Activated T-cell treated with anti-CD3 and anti-CD28 coated beads, Interleukin-2, amount 50 U/mL, for 48 hours (primary cell): Measurements from ENCODE around the gene KCNK5.

Experiments used
- DNase-seq, 2 experiments: peaks; one replicate each; pipeline ENCODE4 v3.0.0-alpha.2; 2020

Gene KCNK5

DNA sequence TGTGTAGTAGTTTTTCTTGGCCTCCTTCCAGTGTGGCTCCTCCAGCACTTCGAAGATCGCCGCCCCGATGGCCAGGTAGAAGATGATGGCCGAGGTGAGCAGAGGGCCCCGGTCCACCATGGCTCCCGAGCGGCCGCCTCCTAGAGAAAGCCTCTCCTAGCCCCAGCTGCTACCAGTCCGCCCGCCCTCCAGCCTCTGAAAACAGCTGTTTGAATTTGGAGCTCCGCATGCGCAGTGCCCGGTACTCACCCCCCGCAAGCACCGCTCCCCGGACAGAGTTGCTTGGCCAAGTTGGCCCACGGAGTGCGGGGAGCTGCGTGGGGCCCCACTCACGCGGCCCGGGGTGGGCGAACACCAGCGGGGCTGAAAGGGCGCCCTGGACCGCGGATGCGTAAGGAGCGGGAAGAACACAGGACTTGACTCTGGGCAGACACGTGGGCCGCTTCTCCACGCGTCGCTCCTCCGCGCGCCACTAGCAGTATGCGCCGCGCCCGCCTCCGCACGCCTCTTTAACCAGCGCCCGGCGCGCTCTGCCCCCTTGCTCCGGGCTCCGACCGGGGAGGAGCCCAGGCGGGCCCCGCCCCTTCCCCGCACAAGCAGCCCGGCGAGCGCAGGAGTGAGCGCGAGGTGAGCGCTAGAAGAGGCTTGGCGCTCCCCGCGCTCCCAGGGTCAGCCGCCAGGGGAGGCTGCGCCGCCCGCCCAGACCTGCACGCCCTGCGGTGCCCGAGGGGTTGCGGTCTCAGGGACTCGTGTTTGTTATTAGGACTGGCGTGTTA is at the start of gene KCNK5:
KCNK5 (minus strand) TSS at position 484 of the 776 bp plus-strand sequence; CDS start at position 120, 364 bp downstream.
- DNase-seq: peak; percentile 87 to 91

- no peak for DNase-seq
These were observed 47.2 kb upstream of the KCNK5 start for GRCh38 chr6:39276379-39276995.

DNA sequence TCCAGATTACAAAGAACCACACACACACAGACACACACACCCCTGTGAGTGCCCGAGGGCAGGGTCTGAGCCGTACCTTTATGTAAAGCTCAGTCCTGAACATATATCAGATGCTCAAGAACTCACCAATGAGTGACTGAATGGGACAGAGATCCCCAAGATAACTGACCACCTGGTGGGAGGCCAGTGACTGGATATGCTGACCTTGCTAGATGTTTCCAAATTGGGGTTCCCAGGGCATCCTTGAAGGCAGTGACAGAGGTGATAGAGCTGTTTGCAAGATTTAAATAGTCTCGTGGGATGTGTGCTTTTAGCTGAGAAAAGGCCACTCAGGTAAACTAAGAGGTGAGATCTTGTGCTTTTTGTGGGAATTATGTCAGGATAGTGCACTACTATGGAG is 45.6 kb upstream of the KCNK5 start:
- no peak for DNase-seq

DNA sequence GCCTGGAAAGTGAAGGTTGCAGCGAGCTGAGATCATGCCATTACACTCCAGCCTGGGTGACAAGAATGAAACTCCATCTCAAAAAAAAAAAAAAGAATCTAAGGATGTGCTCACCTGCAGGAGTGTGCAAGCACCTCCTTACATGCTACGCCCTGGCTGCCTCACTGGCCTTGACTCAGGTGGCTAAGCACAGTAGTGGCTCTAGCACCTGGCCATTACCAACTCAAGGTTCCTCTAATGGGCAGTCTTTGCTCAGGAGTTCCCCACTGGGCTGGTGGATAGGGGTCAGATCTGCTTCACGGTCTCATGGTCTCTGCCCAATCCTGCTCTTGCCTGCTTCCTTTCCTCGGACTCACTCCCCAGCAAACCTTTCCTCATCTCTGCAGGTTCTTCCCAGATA is 45.2 kb upstream of the KCNK5 start:
- DNase-seq: no peak

GRCh38 chr6:39273406-39273821 is 44.1 kb upstream of the KCNK5 start:
- DNase-seq: no peak

- DNase-seq: no peak
These were observed 40.7 kb upstream of the KCNK5 start for GRCh38 chr6:39269961-39270360.

GRCh38 chr6:39268721-39269120 is 39.4 kb upstream of the KCNK5 start:
- no peak for DNase-seq

GRCh38 chr6:39268171-39268570 is 38.9 kb upstream of the KCNK5 start:
- DNase-seq: no peak

DNA sequence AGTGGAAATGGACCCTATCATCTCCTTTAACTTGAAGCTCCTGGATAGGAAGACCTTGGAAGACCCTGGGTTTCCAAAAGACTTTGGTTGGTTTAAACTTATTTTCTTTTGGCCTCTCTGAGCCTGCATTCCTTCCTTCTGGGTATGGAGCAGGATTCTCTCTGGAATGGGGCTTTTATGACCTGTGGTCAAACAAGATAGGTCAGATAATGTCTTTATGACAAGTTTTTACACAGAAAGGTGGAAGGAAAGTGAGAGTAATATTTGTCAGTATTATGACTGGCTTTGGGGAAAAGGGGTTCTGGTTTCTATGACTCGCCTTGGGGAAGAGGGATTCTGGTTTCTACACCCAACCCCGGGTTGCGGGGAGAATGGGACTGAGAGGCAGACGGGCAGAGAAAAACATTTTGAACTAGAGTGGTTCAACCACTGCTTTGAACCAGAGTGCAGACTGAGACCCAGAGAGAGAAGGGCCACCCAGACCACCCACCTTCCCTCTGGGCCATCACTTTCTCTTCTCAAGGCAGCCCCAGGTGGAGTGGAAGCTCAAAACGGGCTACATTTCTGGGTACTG is 37.6 kb upstream of the KCNK5 start:
- DNase-seq: peak; percentile 21 to 22

GRCh38 chr6:39266375-39266774 is 37.1 kb upstream of the KCNK5 start:
- no peak for DNase-seq

DNA sequence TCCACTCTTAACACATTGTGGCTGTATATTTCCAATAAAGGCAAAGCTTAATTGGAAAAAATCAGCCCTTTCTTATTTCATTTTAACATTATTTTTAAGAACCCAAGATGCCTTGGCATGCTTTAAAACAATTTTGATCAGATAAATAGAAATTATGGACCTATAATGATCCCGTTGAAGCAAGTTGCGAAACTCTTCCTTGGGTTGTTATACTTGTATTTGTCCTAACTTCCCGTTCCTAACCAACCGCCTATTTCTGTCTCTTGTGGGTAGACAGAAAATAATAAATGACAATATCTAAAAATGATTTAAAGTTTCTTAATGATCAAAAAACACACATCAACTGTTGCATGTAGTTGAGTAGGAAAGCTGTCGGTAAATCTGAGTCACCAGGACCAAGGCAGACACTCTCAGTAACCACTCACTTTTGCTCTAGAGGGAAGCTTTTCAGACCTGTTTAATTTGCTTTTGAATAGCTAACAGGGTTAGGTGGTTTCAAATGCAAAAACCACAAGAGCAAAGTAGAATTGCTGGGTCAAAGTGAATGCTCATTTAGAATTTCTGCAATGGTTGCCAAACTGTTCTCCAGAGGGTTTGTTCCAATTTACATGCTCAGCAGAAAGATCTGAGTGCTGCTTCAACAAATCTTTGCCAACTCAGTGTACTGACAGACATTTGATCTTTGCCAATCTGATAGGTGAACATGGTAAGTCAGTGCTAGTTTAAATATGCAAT is 34.2 kb upstream of the KCNK5 start:
- DNase-seq: no peak

DNA sequence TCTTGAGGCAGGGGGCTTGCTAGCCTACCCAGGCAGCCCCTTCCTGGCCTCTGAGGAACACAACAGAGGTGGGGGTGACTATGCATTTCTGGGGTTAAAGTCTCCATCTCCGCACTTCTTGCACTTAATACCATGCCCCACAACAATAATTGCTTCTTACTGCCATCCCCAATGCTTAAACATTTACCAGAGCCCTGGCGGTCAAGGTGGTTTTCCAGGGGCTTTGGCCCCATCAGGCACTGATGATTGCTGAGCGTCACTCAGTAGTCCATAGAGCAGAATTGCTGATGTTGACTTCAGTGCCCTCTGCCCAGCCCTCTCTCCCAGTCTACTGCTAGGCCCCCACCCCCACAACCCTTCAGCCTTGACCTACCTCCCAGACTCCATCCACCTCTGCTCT is 32.5 kb upstream of the KCNK5 start:
- no peak for DNase-seq

DNA sequence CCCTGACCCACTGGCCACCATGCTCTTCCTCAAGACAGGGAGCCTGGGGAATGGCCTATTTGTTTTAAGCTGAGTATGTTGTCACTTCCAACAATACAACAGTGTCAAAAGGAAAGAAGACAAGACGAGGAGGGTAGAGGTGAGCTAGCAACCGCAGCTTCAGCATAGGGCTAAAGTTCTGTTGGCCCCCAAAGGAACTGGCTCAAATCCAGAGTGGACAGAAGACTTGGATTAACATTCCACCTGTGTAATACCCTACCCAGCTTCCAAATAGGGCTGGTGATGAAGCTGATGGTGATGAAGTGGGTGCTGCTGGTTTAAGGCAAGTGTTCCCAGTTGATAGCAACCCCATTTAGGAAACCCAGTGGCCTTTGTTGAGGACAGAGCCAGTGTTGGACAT is 31.7 kb upstream of the KCNK5 start:
- no peak for DNase-seq

- DNase-seq: no peak
These were observed 31.2 kb upstream of the KCNK5 start for GRCh38 chr6:39260456-39260855.

DNA sequence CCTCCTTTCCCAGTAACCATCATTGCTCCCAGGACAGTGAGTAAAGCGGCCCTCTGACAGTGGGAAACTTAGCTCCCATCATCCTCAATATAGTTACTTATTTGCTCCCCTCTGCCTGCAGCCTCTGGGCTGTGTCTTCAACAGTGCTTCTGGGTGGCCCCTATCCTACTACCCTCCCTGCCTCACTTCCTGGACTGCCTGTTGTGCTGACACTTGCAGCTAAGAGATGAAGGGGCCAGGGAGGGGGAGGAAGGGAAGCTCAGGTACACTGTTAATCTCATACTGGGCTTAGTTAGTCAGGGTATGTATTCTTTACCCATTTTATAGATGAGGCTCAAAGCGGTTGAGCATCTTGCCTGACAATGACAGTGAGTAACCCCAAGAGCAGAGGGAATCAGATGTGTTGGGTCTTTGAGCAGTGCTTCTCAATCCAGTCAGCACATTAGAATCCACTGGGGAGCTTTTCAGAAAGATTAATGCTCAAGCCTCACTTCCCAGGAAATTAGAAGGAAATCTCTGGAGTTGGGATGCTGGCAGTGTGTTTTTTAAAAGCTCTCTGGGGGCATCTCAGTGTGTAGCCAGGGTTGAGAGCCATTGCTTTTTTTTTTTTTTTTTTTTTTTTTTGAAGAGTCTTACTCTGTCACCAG is 27.1 kb upstream of the KCNK5 start:
- DNase-seq: no peak

- no peak for DNase-seq
These were observed 25.8 kb upstream of the KCNK5 start for GRCh38 chr6:39254999-39255535.

DNA sequence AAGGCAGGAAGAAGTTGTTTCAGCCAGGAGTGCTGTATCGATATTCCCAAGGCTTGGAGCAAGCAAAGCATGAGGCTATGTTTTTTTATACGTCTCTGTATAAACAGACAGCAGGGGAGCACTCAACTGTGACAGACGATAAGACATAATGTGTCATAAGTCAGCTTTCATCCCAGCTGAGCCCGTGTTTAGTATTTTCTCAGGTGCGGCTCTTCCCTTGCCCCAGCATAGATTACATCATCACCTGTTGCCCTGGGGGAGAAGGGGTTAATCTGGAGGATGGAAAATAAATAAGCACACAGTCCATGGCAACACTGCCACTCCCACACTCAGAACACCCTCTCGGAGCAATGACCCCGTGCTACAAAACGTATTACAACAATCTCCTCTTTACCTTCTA is 22.1 kb upstream of the KCNK5 start:
- no peak for DNase-seq

GRCh38 chr6:39250507-39250906 is 21.2 kb upstream of the KCNK5 start:
- no peak for DNase-seq

DNA sequence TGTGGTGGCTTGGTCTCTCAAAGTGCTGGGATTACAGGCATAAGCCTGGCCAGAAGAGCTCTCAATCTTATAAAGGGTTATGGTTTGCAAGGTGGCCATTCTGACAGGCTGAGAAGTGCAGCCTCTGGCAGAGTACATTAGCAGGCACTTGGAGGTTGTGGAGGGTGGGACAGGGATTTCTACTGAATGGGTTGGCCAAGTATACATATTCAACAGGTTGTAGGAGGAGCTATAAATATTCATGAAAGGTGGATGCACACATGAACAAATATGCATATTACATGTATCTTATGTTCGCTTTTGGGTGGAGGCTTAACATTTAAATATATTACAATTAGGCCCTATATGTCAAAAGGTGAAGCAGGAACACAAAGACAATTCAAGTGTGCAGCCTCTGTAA is 20.0 kb upstream of the KCNK5 start:
- no peak for DNase-seq

GRCh38 chr6:39247667-39248194 is 18.5 kb upstream of the KCNK5 start:
- DNase-seq: no peak

DNA sequence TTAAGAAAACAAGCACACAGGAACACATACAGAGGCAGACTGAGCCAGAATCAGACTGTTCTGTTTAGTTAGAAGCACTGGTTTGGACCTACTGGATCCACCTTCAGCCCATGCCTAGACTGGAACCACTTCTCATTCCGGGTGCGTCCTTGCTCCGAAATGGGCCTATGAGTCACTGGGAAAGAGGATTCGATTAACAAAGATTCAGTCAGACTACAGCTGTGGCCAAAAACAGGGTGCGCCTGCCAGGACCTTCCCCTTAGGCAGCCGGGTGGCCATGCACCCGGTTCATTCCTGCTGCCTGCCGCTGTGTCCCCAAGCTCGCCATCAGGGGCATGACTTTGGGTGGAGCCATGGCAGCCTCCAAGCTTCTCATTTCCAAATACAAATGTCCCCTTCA is 14.5 kb upstream of the KCNK5 start:
- no peak for DNase-seq

DNA sequence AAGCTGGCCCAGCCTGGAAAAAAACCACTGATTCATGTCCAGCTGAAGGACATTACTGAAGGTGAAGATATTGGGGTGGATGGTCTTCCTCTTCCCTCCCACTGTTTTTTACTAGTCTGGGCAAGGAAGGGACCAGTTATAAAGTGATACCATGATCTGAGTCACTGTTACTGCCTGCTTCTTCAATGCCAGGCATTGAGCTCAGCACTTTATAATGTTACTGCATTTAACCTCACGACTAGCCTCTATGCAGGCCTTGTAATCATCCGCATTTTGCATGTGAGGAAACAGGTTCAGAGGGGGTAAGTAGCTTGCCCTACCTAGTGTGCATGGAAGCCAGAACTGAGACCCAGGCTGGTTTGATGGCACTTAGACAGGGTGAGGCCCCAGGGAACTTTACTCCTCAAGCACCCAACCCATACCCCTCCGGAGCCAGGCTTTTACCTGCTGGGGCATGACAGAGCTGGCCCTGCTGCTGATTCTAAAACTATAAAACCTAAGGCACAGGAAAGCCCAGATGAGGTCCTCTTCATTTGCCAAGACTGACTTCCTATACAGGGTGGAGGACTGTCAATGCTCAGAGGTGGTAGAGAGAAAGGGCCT is 11.0 kb upstream of the KCNK5 start:
- no peak for DNase-seq
